Subcutaneous adipose tissue (tissue), 4 donors: ENCODE results near the gene DCLK3. TPM values are rescaled to one million over a fixed set of nuclear protein-coding genes. Genes with fewer than 3 reads are reported as not detected.

Experiments
- CTCF ChIP-seq: fragments of 450-650 bp; IDR thresholded peaks from one replicate; pipeline ENCODE4 v1.5.1; 2016; ENCODE audit warnings: low read depth, mild to moderate bottlenecking, control low read depth, antibody characterized with exemption, moderate library complexity
- total RNA-seq, 4 donors: library from RNA; depleted of rRNA; stranded (reverse); fragments of >200 nt; gene quantifications; one replicate each; pipeline ENCODE4 v1.1.0, GENCODE V29; 2016

The DCLK3 gene
- under 1 TPM in 1 of 4 donors, not detected in 3; 0.22 TPM for total RNA-seq

GRCh38 chr3:36763850-36764703 lies at the start of gene DCLK3:
Gene DCLK3 (minus strand): TSS chr3:36764553. CDS start chr3:36764263, 290 bp downstream.
- TF ChIP-seq CTCF: no peak

GRCh38 chr3:36813305-36813704 lies 49.0 kb upstream of the DCLK3 start:
- no peak for TF ChIP-seq CTCF

- no peak for TF ChIP-seq CTCF
Measured at GRCh38 chr3:36812240-36812639, 47.9 kb upstream of the DCLK3 start.

GRCh38 chr3:36811768-36812167 lies 47.4 kb upstream of the DCLK3 start:
- TF ChIP-seq CTCF: no peak

- no peak for TF ChIP-seq CTCF
Measured at GRCh38 chr3:36804295-36805055, 40.1 kb upstream of the DCLK3 start.

GRCh38 chr3:36803091-36803791 lies 38.9 kb upstream of the DCLK3 start:
- no peak for TF ChIP-seq CTCF
